Measurements from ENCODE around the gene BCL6. TPM values are rescaled to one million over a fixed set of nuclear protein-coding genes. Genes with fewer than 3 reads are reported as not detected.

BCL6 gene
- total and polyA plus RNA-seq, 10 of the 15 experiments (the other 5 are each of a cell fraction or from before 2014, with no cell fraction given), result 0.04 to 0.85 (median 0.15) TPM

GRCh38 chr3:187713504-187713903, 31.8 kb downstream of the BCL6 start:
- H3K27me3 ChIP-seq (replicated peaks in 1 of 2; ENCODE audit: control insufficient read depth in 2 of 2, insufficient read depth in 2 of 2, low read length in 1 of 2), result no peaks in the 10 kb centered on the region
- no peak overlapping the region for H3K4me3 ChIP-seq
- no peaks in the 10 kb centered on the region for H3K36me3 ChIP-seq (ENCODE audit: control insufficient read depth in 2 of 2, insufficient read depth in 2 of 2, low read length in 1 of 2)
- WGBS (ENCODE audit: insufficient coverage, insufficient replicate concordance, low lambda C conversion rate, missing lambda C conversion rate), result 46% methylated on average over 2 of the region's 2 CpGs
- peak; percentile 85 for ATAC-seq
- no peak overlapping the region for H2AFZ ChIP-seq (ENCODE audit: control insufficient read depth, low read depth, low read length)
- 0 out of 2 replicates have a peak, but pooled peaks have one; percentile 48 for TF ChIP-seq NFYB (IDR thresholded peaks at IDR 0.05; ENCODE audit: insufficient read depth, low read depth, low read length)
- TF ChIP-seq REST (IDR thresholded peaks at IDR 0.05; ENCODE audit: low read depth, low read length), result no peak
- no peak for TF ChIP-seq KAT2A (conservative IDR thresholded peaks at IDR 0.05; ENCODE audit: control insufficient read depth, low read depth, low read length)
- RAD21 ChIA-PET (ENCODE audit: unreplicated experiment), result interaction anchor here (1.1 to 5.5 kb wide), 2 partner anchors 26 to 395 kb away, joined by 4 to 31 read pairs; no protein-coding TSS in a partner anchor
- no peak overlapping the region for H3K4me2 ChIP-seq (ENCODE audit: control insufficient read depth, insufficient read depth)
- no peaks in the 10 kb centered on the region for H3K79me2 ChIP-seq (ENCODE audit: control insufficient read depth, insufficient read depth, low read length)
- no peak overlapping the region for H3K9ac ChIP-seq (ENCODE audit: control insufficient read depth, insufficient read depth, low read length)
- SMC1A ChIA-PET (ENCODE audit: uncharacterized antibody, unreplicated experiment), result interaction anchor here (0.9 to 3.3 kb wide), 5 partner anchors 8 to 493 kb away, joined by 3 to 22 read pairs (median 10); partner anchors contain the start of gene RTP2
- H3K27ac ChIP-seq (ENCODE audit: control insufficient read depth, insufficient read depth), result no peak overlapping the region
- intact Hi-C loops (cut with micrococcal nuclease; ENCODE audit: unreplicated experiment) (no loop called here), in situ Hi-C loops (cut with MboI) (no loop called here)
- no peaks in the 10 kb centered on the region for H3K4me1 ChIP-seq (ENCODE audit: control insufficient read depth, insufficient read depth, low read length)
- DNase-seq (ENCODE audit: low read depth, low spot score), result no peak
- POLR2A ChIA-PET, result no interaction called here
- no peak for FAIRE-seq
- CTCF ChIA-PET, result interaction anchor here (0.6 to 5.5 kb wide), 12 partner anchors 8 to 1241 kb away, joined by 3 to 54 read pairs (median 6); partner anchors contain the start of genes RTP2 and RTP4
- BruUV-seq (replicated peaks), result no TSS peak
- H3K9me3 ChIP-seq (replicated peaks; ENCODE audit: control insufficient read depth, insufficient read depth, low read length), result no peaks in the 10 kb centered on the region; the same call in 2 of the 3 replicates
- no peaks in the 10 kb centered on the region for H4K20me1 ChIP-seq (ENCODE audit: control insufficient read depth, insufficient read depth)
